Tibial nerve (tissue), 4 donors: Measurements from ENCODE around the gene POLD4. TPM values are rescaled to one million over a fixed set of nuclear protein-coding genes. Genes with fewer than 3 reads are reported as not detected.
A peak's percentile ranks its signal among the peaks of the same experiment; 100 is the strongest.

Experiments used
- DNase-seq, 2 donors: peaks; one replicate each; pipeline ENCODE4 v3.0.0-alpha.2; 2019; ENCODE audit warnings: low spot score in 2 of 2
- H3K27ac ChIP-seq, 4 donors: fragments of 200-600 bp; sonication (generic) in 3 of 4; one replicate each; pipeline ENCODE4 v1.5.1; 2017 to 2019; ENCODE audit warnings: mild to moderate bottlenecking in 1 of 4
- H3K27me3 ChIP-seq, 2 donors: fragments of 200-600 bp; sonication (generic) in 1 of 2; one replicate each; pipeline versions ENCODE4 v1.5.1 to v1.6.0; 2017 to 2019
- H3K36me3 ChIP-seq, 3 donors: fragments of 200-600 bp; sonication (generic); one replicate each; pipeline ENCODE4 v1.5.1; 2018 to 2019
- H3K4me1 ChIP-seq, 4 donors: fragments of 200-600 bp; sonication (generic) in 3 of 4; one replicate each; pipeline ENCODE4 v1.5.1; 2017 to 2019
- H3K4me3 ChIP-seq, 4 donors: fragments of 200-600 bp; sonication (generic) in 3 of 4; one replicate each; pipeline ENCODE4 v1.5.1; 2017 to 2019; ENCODE audit warnings: mild to moderate bottlenecking in 1 of 4, moderate library complexity in 1 of 4
- H3K9me3 ChIP-seq, 4 donors: fragments of 200-600 bp; sonication (generic) in 3 of 4; one replicate each; pipeline ENCODE4 v1.5.1; 2017 to 2019
- CTCF ChIP-seq, 5 experiments: fragments of 200-600 bp in 3 of 5; fragments of 450-650 bp in 2 of 5; sonication (generic) in 3 of 5; IDR thresholded peaks; one replicate each; pipeline ENCODE4 v1.5.1; 2016 to 2019; ENCODE audit warnings: antibody characterized with exemption in 5 of 5, mild to moderate bottlenecking in 3 of 5, moderate library complexity in 2 of 5
- EP300 ChIP-seq, 2 donors: sonication (generic); formaldehyde crosslinking; IDR thresholded peaks; one replicate each; pipeline ENCODE4 v1.6.1; 2017; ENCODE audit warnings: antibody characterized with exemption in 2 of 2, mild to moderate bottlenecking in 1 of 2
- POLR2A ChIP-seq, 2 donors: fragments of 450-650 bp; IDR thresholded peaks; one replicate each; pipeline ENCODE4 v1.6.1; 2017; ENCODE audit warnings: antibody characterized with exemption in 2 of 2, mild to moderate bottlenecking in 2 of 2, moderate library complexity in 2 of 2
- WGBS, 2 donors: methylation state at CpG; one replicate each; pipeline ENCODE4 v1.1.5; 2018; 5-methylcytosine and 5-hydroxymethylcytosine counted together
- total RNA-seq, 4 donors: library from RNA; depleted of rRNA; stranded (reverse); fragments of >200 nt; gene quantifications; one replicate each; pipeline ENCODE4 v1.1.0, GENCODE V29; 2016

Gene POLD4
- total RNA-seq, 4 donors from 2014 or later = 70.8 to 154 (median 88.5) TPM

- H3K36me3 ChIP-seq = peaks cover 0 to 58% (median 10%) of the 10 kb centered on the region in 3 donors
- DNase-seq = no peak
- 5 to 14% methylated on average over 22 to 26 of the region's 43 CpGs for WGBS, 2 donors
Measured at GRCh38 chr11:67303835-67304411, 49.4 kb downstream of the POLD4 start.

GRCh38 chr11:67303132-67303834 lies 50.1 kb downstream of the POLD4 start, which contains the start of gene SSH3:
Gene SSH3 (plus strand): TSS chr11:67303530. CDS start chr11:67303626, 96 bp downstream.
- H3K27me3 ChIP-seq = no peaks in the 10 kb centered on the region
- peaks cover 0 to 36% (median 21%) of the 10 kb centered on the region in 4 donors for H3K4me1 ChIP-seq
- H3K36me3 ChIP-seq = peaks cover 0 to 58% (median 10%) of the 10 kb centered on the region in 3 donors
- peak within 1 kb of the TSS; percentile 80 to 96 (median 91) for H3K4me3 ChIP-seq
- 0 to 2% methylated on average over 29 to 54 of the region's 65 CpGs for WGBS, 2 donors
- H3K27ac ChIP-seq = peak within 1 kb of the TSS; percentile 52 to 93 (median 88)
- TF ChIP-seq EP300 (IDR thresholded peaks at IDR 0.05) (peak in 1 of 2 donors; percentile 47), POLR2A (IDR thresholded peaks at IDR 0.05) (no peak), CTCF (IDR thresholded peaks at IDR 0.05) (no peak)
- no peaks in the 10 kb centered on the region for H3K9me3 ChIP-seq
- peak; percentile 47 to 75 for DNase-seq

More at GRCh38 chr11:67303835-67304411, 49.4 kb downstream of the POLD4 start:
- Histone ChIP-seq H3K27ac (peak overlapping the region; percentile 52 to 93 (median 88)), H3K4me1 (peaks cover 0 to 36% (median 21%) of the 10 kb centered on the region in 4 donors), H3K4me3 (peak overlapping the region; percentile 80 to 96 (median 91)), H3K27me3 (no peaks in the 10 kb centered on the region), H3K9me3 (no peaks in the 10 kb centered on the region)
- no peak for TF ChIP-seq EP300 (IDR thresholded peaks at IDR 0.05)
- TF ChIP-seq CTCF (IDR thresholded peaks at IDR 0.05) = no peak
- TF ChIP-seq POLR2A (IDR thresholded peaks at IDR 0.05) = no peak

GRCh38 chr11:67302571-67303131 lies 50.7 kb downstream of the POLD4 start:
- Histone ChIP-seq H3K27ac (peak overlapping the region; percentile 52 to 93 (median 88)), H3K4me3 (peak overlapping the region; percentile 80 to 96 (median 91)), H3K4me1 (peaks cover 0 to 36% (median 21%) of the 10 kb centered on the region in 4 donors), H3K27me3 (no peaks in the 10 kb centered on the region), H3K9me3 (no peaks in the 10 kb centered on the region), H3K36me3 (peaks cover 0 to 56% (median 10%) of the 10 kb centered on the region in 3 donors)
- 22 to 30% methylated on average over 11 to 17 of the region's 23 CpGs for WGBS, 2 donors
- TF ChIP-seq CTCF (IDR thresholded peaks at IDR 0.05) (no peak), POLR2A (IDR thresholded peaks at IDR 0.05) (no peak), EP300 (IDR thresholded peaks at IDR 0.05) (no peak)
- no peak for DNase-seq

GRCh38 chr11:67301951-67302516 lies 51.3 kb downstream of the POLD4 start:
- H3K27me3 ChIP-seq = no peaks in the 10 kb centered on the region
- peaks cover 0 to 55% (median 10%) of the 10 kb centered on the region in 3 donors for H3K36me3 ChIP-seq
- whole genome bisulfite sequencing, 2 donors = 54 to 67% methylated on average over 15 of the region's 15 CpGs

More at GRCh38 chr11:67301951-67302516, 51.3 kb downstream of the POLD4 start:
- Histone ChIP-seq H3K9me3 (no peaks in the 10 kb centered on the region), H3K4me3 (peak overlapping the region in 2 of 4 donors; percentile 89 to 96), H3K27ac (peak overlapping the region in 3 of 4 donors; percentile 87 to 93 (median 88)), H3K4me1 (peaks cover 0 to 36% (median 21%) of the 10 kb centered on the region in 4 donors)
- TF ChIP-seq POLR2A (IDR thresholded peaks at IDR 0.05) (no peak), CTCF (IDR thresholded peaks at IDR 0.05) (no peak), EP300 (IDR thresholded peaks at IDR 0.05) (no peak)
- DNase-seq = no peak
